ELF-1 (cell line): ENCODE measurements around the gene TTLL12.
"Not testable (repeated sequence)": the region's sequence is repeated elsewhere in the genome, so short reads cannot be mapped to it uniquely, and the experiment has no call there.

Experiments used
- DNase-seq: peaks from one replicate; pipeline ENCODE4 v3.0.0-alpha.2; 2016; ENCODE audit warnings: low read depth, low spot score

TTLL12 gene

GRCh38 chr22:43154887-43155536, 31.9 kb downstream of the TTLL12 start:
- no peak for DNase-seq

- DNase-seq = no peak
Measured at GRCh38 chr22:43153899-43154298, 33.0 kb downstream of the TTLL12 start.

- peak; percentile 35 for DNase-seq
Measured at GRCh38 chr22:43152357-43153071, 34.4 kb downstream of the TTLL12 start.

- no peak for DNase-seq
Measured at GRCh38 chr22:43152003-43152356, 35.0 kb downstream of the TTLL12 start.

- no peak for DNase-seq
Measured at GRCh38 chr22:43151251-43152002, 35.5 kb downstream of the TTLL12 start, which contains the start of gene TSPO. Gene TSPO (plus strand): TSS chr22:43151559. CDS start chr22:43159239, 7,680 bp downstream.

GRCh38 chr22:43150731-43151206, 36.2 kb downstream of the TTLL12 start:
- DNase-seq = no peak

- DNase-seq = no peak
Measured at GRCh38 chr22:43148581-43148980, 38.4 kb downstream of the TTLL12 start.

GRCh38 chr22:43147821-43148220, 39.1 kb downstream of the TTLL12 start:
- DNase-seq = no peak

- not testable (repeated sequence) for DNase-seq
Measured at GRCh38 chr22:43146332-43146731, 40.6 kb downstream of the TTLL12 start.

GRCh38 chr22:43145371-43145770, 41.6 kb downstream of the TTLL12 start:
- not testable (repeated sequence) for DNase-seq

GRCh38 chr22:43144949-43145348, 42.0 kb downstream of the TTLL12 start:
- DNase-seq = peak; percentile 43

GRCh38 chr22:43142880-43143562, 43.9 kb downstream of the TTLL12 start, which contains the start of gene MCAT:
Gene MCAT (minus strand): TSS chr22:43143398. CDS start chr22:43143348, 50 bp downstream.
- peak; percentile 77 for DNase-seq

GRCh38 chr22:43136801-43137200, 50.1 kb downstream of the TTLL12 start:
- DNase-seq = no peak

GRCh38 chr22:43136255-43136654, 50.7 kb downstream of the TTLL12 start:
- peak; percentile 77 for DNase-seq

GRCh38 chr22:43135565-43135964, 51.4 kb downstream of the TTLL12 start:
- DNase-seq = no peak

GRCh38 chr22:43134553-43134952, 52.4 kb downstream of the TTLL12 start:
- DNase-seq = no peak

- DNase-seq = no peak
Measured at GRCh38 chr22:43133401-43133800, 53.5 kb downstream of the TTLL12 start.

GRCh38 chr22:43131773-43132501, 55.0 kb downstream of the TTLL12 start:
- no peak for DNase-seq

- DNase-seq = no peak
Measured at GRCh38 chr22:43129426-43130425, 57.2 kb downstream of the TTLL12 start.
